HepG2 (cell line): ENCODE data around the gene ABCA13. TPM values are rescaled to one million over a fixed set of nuclear protein-coding genes. Genes with fewer than 3 reads are reported as not detected.

Source experiments
- CHCHD3 ChIP-seq: sonication (generic); formaldehyde crosslinking; IDR thresholded peaks from 2 replicates; pipeline ENCODE4 v1.8.0; 2022; ENCODE audit warnings: mild to moderate bottlenecking, missing genetic modification reagents, moderate library complexity
- EZH2 ChIP-seq: conservative IDR thresholded peaks from 2 replicates; pipeline ENCODE4 v1.6.1; 2012; ENCODE audit warnings: mild to moderate bottlenecking, low read depth, low read length, moderate library complexity
- GPN1 ChIP-seq: sonication (generic); formaldehyde crosslinking; IDR thresholded peaks from 2 replicates; pipeline ENCODE4 v1.5.1; 2020; ENCODE audit warnings: missing genetic modification reagents, borderline replicate concordance
- HDAC2 ChIP-seq: sonication (generic); formaldehyde crosslinking; IDR thresholded peaks from 2 replicates; pipeline ENCODE4 v1.4.0; 2020; ENCODE audit warnings: missing genetic modification reagents
- HNF1A ChIP-seq, 2 experiments: sonication (generic) in 1 of 2; formaldehyde crosslinking in 1 of 2; IDR thresholded peaks; 2 replicates each; pipeline versions ENCODE4 v1.4.0 to v1.6.1; 2016 to 2020; ENCODE audit warnings: borderline replicate concordance in 1 of 2, low read depth in 1 of 2, mild to moderate bottlenecking in 1 of 2, missing genetic modification reagents in 1 of 2
- IRF9 ChIP-seq: sonication (generic); formaldehyde crosslinking; IDR thresholded peaks from 2 replicates; pipeline ENCODE4 v1.8.0; 2022; ENCODE audit warnings: missing genetic modification reagents, mild to moderate bottlenecking, borderline replicate concordance
- KLF6 ChIP-seq: IDR thresholded peaks from 2 replicates; pipeline ENCODE4 v1.8.0; 2016; ENCODE audit warnings: missing biosample characterization, missing genetic modification reagents
- MIER3 ChIP-seq: IDR thresholded peaks from 2 replicates; pipeline ENCODE4 v1.6.1; 2016; ENCODE audit warnings: missing compliant biosample characterization, borderline replicate concordance
- MXI1 ChIP-seq: IDR thresholded peaks from 3 replicates; pipeline ENCODE4 v1.6.1; 2012; ENCODE audit warnings: low read depth, low read length, inconsistent platforms, borderline replicate concordance
- PRMT3 ChIP-seq: sonication (generic); formaldehyde crosslinking; IDR thresholded peaks from 2 replicates; pipeline ENCODE4 v1.8.1; 2022; ENCODE audit warnings: low read depth, mild to moderate bottlenecking, moderate library complexity, missing genetic modification reagents, borderline replicate concordance
- PRPF4 ChIP-seq: fragments of 200-400 bp; formaldehyde crosslinking; IDR thresholded peaks from 2 replicates; pipeline ENCODE4 v1.6.1; 2016; ENCODE audit warnings: low read length, low read depth; ENCODE audit not compliant: poor library complexity, severe bottlenecking
- RORA ChIP-seq: sonication (generic); formaldehyde crosslinking; IDR thresholded peaks from 2 replicates; pipeline ENCODE4 v1.5.0; 2020; ENCODE audit warnings: mild to moderate bottlenecking, missing genetic modification reagents, moderate library complexity
- SMARCE1 ChIP-seq: fragments of 450-650 bp; IDR thresholded peaks from 2 replicates; pipeline ENCODE4 v1.6.1; 2017; ENCODE audit warnings: borderline replicate concordance
- TSC22D2 ChIP-seq: sonication (generic); formaldehyde crosslinking; IDR thresholded peaks from 2 replicates; pipeline ENCODE4 v1.5.1; 2020; ENCODE audit warnings: missing genetic modification reagents, mild to moderate bottlenecking, borderline replicate concordance
- ZNF224 ChIP-seq: sonication (generic); formaldehyde crosslinking; IDR thresholded peaks from 2 replicates; pipeline ENCODE4 v1.5.0; 2020; ENCODE audit warnings: mild to moderate bottlenecking, missing genetic modification reagents
- ZNF557 ChIP-seq: sonication (generic); formaldehyde crosslinking; IDR thresholded peaks from 2 replicates; pipeline ENCODE4 v1.4.0; 2020; ENCODE audit warnings: missing genetic modification reagents
- ZNF589 ChIP-seq: sonication (generic); formaldehyde crosslinking; conservative IDR thresholded peaks from 2 replicates; pipeline ENCODE4 v1.8.0; 2022; ENCODE audit warnings: mild to moderate bottlenecking, moderate library complexity, missing genetic modification reagents
- ZNF710 ChIP-seq: sonication (generic); formaldehyde crosslinking; IDR thresholded peaks from 2 replicates; pipeline ENCODE4 v1.5.0; 2020; ENCODE audit warnings: mild to moderate bottlenecking, missing genetic modification reagents, borderline replicate concordance
- polyA plus RNA-seq, 8 experiments: library from polyadenylated mRNA; depleted of rRNA in 3 of 8; stranded (reverse) in 7 of 8; unstranded in 1 of 8; fragments of >200 nt; fragmentation: Illumina TruSeq in 4 of 8; extraction: Trizol in 4 of 8; gene quantifications; 2 replicates each; pipeline versions ENCODE4 v1.2.1 to v1.2.3, GENCODE V29; 2011 to 2016; ENCODE audit warnings: low read depth in 4 of 8, missing spikeins in 1 of 8, mixed read lengths in 1 of 8; ENCODE audit not compliant: insufficient read depth in 1 of 8
- total RNA-seq, 5 experiments: library from RNA; depleted of rRNA; stranded (reverse); fragments of >200 nt; fragmentation: Illumina TruSeq; extraction: Trizol; gene quantifications; 2 replicates each; pipeline ENCODE4 v1.2.3, GENCODE V29; 2016; ENCODE audit warnings: low read depth in 1 of 5
- TF ChIP-seq, protein P1 (sequence below): sonication (generic); formaldehyde crosslinking; IDR thresholded peaks from 2 replicates; pipeline ENCODE4 v1.8.1; 2023; ENCODE audit warnings: missing genetic modification reagents, inconsistent platforms, borderline replicate concordance

The ABCA13 gene
- total and polyA plus RNA-seq, 2 of the 13 experiments (the other 11 are each of a cell fraction or from before 2014, with no cell fraction given) = 0.03 TPM; not detected in 1

- TF ChIP-seq ZNF224 (CRISPR knock-in tag) (no peak), MIER3 (CRISPR knock-in tag) (0 out of 2 replicates have a peak, but pooled peaks have one; percentile 76), GPN1 (CRISPR knock-in tag) (no peak), RORA (no peak), ZNF557 (CRISPR knock-in tag) (no peak), PRMT3 (CRISPR knock-in tag) (no peak), EZH2 (no peak), MXI1 (0 out of 3 replicates have a peak, but pooled peaks have one; percentile 19), PRPF4 (no peak), TSC22D2 (CRISPR knock-in tag) (peak; percentile 45; the same call in 1 of the 2 replicates), ZNF710 (CRISPR knock-in tag) (peak; percentile 50; the same call in 1 of the 2 replicates), IRF9 (CRISPR knock-in tag) (no peak), KLF6 (peak; percentile 26; the same call in 1 of the 2 replicates), HNF1A (IDR thresholded peaks at IDR 0.05; ENCODE audit: low read depth) (peak; percentile 59; the same call in 1 of the 2 replicates), HNF1A (CRISPR knock-in tag; IDR thresholded peaks at IDR 0.05; ENCODE audit: borderline replicate concordance) (peak; percentile 54; the same call in 1 of the 2 replicates), HDAC2 (peak; percentile 83), CHCHD3 (CRISPR knock-in tag) (no peak), ZNF589 (no peak), SMARCE1 (no peak)
- TF ChIP-seq, protein P1, sequence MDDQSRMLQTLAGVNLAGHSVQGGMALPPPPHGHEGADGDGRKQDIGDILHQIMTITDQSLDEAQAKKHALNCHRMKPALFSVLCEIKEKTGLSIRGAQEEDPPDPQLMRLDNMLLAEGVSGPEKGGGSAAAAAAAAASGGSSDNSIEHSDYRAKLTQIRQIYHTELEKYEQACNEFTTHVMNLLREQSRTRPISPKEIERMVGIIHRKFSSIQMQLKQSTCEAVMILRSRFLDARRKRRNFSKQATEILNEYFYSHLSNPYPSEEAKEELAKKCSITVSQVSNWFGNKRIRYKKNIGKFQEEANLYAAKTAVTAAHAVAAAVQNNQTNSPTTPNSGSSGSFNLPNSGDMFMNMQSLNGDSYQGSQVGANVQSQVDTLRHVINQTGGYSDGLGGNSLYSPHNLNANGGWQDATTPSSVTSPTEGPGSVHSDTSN (CRISPR knock-in tag) = no peak
Measured at GRCh38 chr7:48144291-48144768, 26.9 kb upstream of the ABCA13 start (continued).
